Stimulated activated naive CD8-positive, alpha-beta T cell treated with anti-CD3 and anti-CD28 coated beads, Interleukin-15, Interleukin-2, amounts not matched to agents 100 ng/mL and 50 ng/mL, for 24 hours (primary cell): ENCODE results near the gene SDF2L1.
"Not testable (repeated sequence)": the region's sequence is repeated elsewhere in the genome, so short reads cannot be mapped to it uniquely, and the experiment has no call there.

ENCODE experiments used
- H3K27ac Mint-ChIP-seq: one replicate; pipeline ENCODE4 v1.8.0; 2021; ENCODE audit warnings: mild to moderate bottlenecking, mixed read lengths
- H3K27me3 Mint-ChIP-seq: one replicate; pipeline ENCODE4 v1.8.0; 2021; ENCODE audit warnings: mixed read lengths
- H3K36me3 Mint-ChIP-seq: one replicate; pipeline ENCODE4 v1.8.0; 2021; ENCODE audit warnings: low read depth, mixed read lengths
- H3K4me1 Mint-ChIP-seq: one replicate; pipeline ENCODE4 v1.8.0; 2021; ENCODE audit warnings: low read depth, mixed read lengths
- H3K4me3 Mint-ChIP-seq: one replicate; pipeline ENCODE4 v1.8.0; 2021; ENCODE audit warnings: mild to moderate bottlenecking, mixed read lengths
- H3K9me3 Mint-ChIP-seq: one replicate; pipeline ENCODE4 v1.8.0; 2021; ENCODE audit warnings: mixed read lengths

SDF2L1 gene

GRCh38 chr22:21611210-21611977 is 30.7 kb upstream of the SDF2L1 start:
- Mint-ChIP-seq H3K27ac (peak overlapping the region; percentile 75), H3K4me3 (no peak overlapping the region), H3K9me3 (no peaks in the 10 kb centered on the region), H3K4me1 (peaks cover 31% of the 10 kb centered on the region), H3K36me3 (peaks cover 47% of the 10 kb centered on the region), H3K27me3 (no peaks in the 10 kb centered on the region)

DNA sequence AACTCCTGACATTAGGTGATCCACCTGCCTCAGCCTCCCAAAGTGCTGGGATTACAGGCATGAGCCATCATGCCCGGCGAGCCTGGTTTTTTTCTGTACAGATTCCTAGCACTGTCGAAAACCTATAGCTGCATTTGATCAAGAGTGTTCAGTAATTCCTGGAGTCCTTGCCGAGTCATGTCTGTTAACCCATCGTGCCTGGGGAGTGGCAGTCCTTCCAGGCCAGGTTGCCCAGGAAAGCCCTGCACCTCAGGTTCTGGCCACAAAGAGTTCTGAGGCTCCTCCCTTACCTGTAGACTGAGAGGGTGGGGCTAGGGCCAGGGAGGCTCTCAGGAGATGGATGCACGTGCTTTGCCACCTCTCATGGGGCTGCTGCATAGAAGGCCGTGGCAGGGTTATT is 29.2 kb upstream of the SDF2L1 start:
- no peak overlapping the region for H3K4me3 Mint-ChIP-seq
- H3K36me3 Mint-ChIP-seq, result peaks cover 46% of the 10 kb centered on the region
- H3K27ac Mint-ChIP-seq, result no peak overlapping the region
- no peaks in the 10 kb centered on the region for H3K9me3 Mint-ChIP-seq
- H3K27me3 Mint-ChIP-seq, result no peaks in the 10 kb centered on the region
- H3K4me1 Mint-ChIP-seq, result peaks cover 19% of the 10 kb centered on the region

DNA sequence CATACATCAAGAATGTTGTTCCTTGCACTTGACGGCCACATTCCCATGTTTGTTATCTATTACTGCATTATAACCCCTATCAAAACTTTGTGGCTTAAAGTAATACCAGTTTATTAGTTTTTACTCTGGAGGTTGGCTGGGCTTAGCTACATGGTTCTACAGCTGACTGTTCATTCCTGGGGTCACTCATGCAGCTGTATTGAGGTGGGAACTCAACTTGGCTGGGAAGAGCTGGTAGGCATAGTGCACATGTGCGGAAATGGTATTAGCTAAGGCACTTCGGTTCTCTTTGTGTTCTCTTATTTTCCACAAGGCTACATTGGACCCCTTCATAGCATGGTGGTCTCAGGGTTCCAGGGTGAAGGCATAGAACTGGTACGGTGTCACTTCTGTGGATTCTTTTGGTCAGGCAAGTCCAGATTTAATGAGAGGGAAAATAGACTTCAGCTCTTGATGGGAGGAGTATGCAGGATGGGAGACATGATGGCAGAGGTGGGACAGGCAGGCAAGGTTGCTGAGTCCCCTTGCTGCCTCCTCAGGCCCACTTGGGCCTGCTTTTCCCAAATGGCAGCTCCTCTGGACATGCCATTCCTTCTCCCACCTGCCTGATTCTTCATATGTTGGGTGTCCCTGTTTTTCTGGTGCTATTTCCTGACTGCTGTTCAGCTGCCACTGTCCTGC is 28.4 kb upstream of the SDF2L1 start:
- Mint-ChIP-seq H3K9me3 (no peaks in the 10 kb centered on the region), H3K27me3 (no peaks in the 10 kb centered on the region), H3K36me3 (peaks cover 45% of the 10 kb centered on the region), H3K4me3 (no peak overlapping the region), H3K27ac (no peak overlapping the region), H3K4me1 (peaks cover 19% of the 10 kb centered on the region)

- Mint-ChIP-seq H3K4me1 (peaks cover 19% of the 10 kb centered on the region), H3K27ac (no peak overlapping the region), H3K4me3 (no peak overlapping the region), H3K36me3 (peaks cover 43% of the 10 kb centered on the region), H3K9me3 (no peaks in the 10 kb centered on the region), H3K27me3 (no peaks in the 10 kb centered on the region)
These were observed 26.4 kb upstream of the SDF2L1 start for GRCh38 chr22:21615731-21616130.

- Mint-ChIP-seq H3K36me3 (peaks cover 41% of the 10 kb centered on the region), H3K4me1 (peaks cover 16% of the 10 kb centered on the region)
- H3K4me3 Mint-ChIP-seq, H3K9me3 Mint-ChIP-seq, H3K27ac Mint-ChIP-seq, H3K27me3 Mint-ChIP-seq: not testable (repeated sequence)
These were observed 24.8 kb upstream of the SDF2L1 start for GRCh38 chr22:21617337-21617736.

DNA sequence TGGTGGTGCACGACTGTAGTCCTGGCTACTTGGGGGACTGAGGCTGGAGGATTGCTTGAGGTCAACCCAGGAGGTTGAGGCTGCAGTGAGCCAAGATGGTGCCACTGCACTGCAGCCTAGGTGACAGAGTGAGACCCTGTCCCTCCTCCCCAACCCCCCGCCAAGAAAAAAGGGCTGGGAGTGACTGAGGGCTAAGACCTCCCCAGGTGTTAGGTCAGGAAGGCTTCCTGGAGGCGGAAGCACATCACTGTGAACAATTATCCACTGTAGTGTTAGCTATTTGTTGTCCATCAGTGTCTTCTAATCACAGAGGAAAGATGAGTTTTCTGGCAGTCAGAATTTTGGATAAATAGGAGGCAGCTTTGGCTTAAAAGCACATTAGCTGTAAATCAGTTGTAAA is 21.1 kb upstream of the SDF2L1 start:
- Mint-ChIP-seq H3K4me1 (peaks cover 12% of the 10 kb centered on the region), H3K27ac (no peak overlapping the region), H3K9me3 (no peaks in the 10 kb centered on the region), H3K4me3 (no peak overlapping the region), H3K27me3 (no peaks in the 10 kb centered on the region), H3K36me3 (peaks cover 18% of the 10 kb centered on the region)

GRCh38 chr22:21622011-21622918 is 19.8 kb upstream of the SDF2L1 start:
- Mint-ChIP-seq H3K27me3 (no peaks in the 10 kb centered on the region), H3K27ac (no peak overlapping the region), H3K4me3 (no peak overlapping the region), H3K36me3 (peaks cover 25% of the 10 kb centered on the region), H3K9me3 (no peaks in the 10 kb centered on the region), H3K4me1 (peaks cover 22% of the 10 kb centered on the region)

- peak overlapping the region; percentile 38 for H3K27ac Mint-ChIP-seq
- H3K27me3 Mint-ChIP-seq, result no peaks in the 10 kb centered on the region
- H3K4me1 Mint-ChIP-seq, result peaks cover 30% of the 10 kb centered on the region
- H3K4me3 Mint-ChIP-seq, result no peak overlapping the region
- H3K36me3 Mint-ChIP-seq, result peaks cover 28% of the 10 kb centered on the region
- no peaks in the 10 kb centered on the region for H3K9me3 Mint-ChIP-seq
These were observed 19.0 kb upstream of the SDF2L1 start for GRCh38 chr22:21622919-21623647.

GRCh38 chr22:21623648-21623970 is 18.5 kb upstream of the SDF2L1 start:
- Mint-ChIP-seq H3K9me3 (no peaks in the 10 kb centered on the region), H3K36me3 (peaks cover 33% of the 10 kb centered on the region), H3K4me1 (peaks cover 34% of the 10 kb centered on the region), H3K27ac (no peak overlapping the region), H3K27me3 (no peaks in the 10 kb centered on the region), H3K4me3 (no peak overlapping the region)

DNA sequence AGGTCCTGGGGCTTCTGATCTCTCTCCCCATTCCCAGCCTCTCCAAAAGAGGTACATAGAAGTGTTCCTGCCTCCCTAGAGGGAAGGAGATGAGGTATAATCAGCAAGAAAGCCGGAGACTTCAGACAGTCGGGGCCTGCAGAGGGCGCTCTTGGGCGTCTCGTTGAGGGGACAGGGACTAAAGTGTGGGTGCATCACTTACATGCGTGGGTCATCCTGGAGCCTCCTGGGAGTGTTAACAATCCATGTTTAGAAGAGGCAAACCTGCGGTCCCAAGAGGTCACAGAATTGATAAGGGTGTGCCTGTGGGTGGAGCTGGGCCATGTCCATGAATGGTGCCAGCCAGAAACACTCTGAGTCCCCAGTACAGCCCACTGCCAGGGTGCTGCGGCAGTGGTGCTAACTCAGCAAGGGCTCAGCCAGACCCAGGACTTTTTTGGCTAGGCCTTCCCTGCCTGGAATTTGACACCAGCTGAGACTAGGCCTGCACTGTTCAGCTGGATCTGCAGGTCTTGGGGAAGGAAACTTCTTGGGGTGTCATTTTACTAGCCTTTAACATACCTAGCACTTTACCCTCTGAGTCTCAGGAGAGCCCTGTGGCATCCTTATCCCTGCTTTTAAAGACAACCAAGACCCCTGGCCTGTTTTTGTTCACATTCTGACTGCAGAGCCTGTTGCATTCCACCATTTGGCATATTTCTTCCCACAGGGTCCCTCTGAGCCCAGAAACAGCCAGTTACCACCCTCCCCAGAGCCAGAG is 17.8 kb upstream of the SDF2L1 start:
- peaks cover 34% of the 10 kb centered on the region for H3K4me1 Mint-ChIP-seq
- H3K9me3 Mint-ChIP-seq, result no peaks in the 10 kb centered on the region
- peaks cover 33% of the 10 kb centered on the region for H3K36me3 Mint-ChIP-seq
- no peaks in the 10 kb centered on the region for H3K27me3 Mint-ChIP-seq
- H3K27ac Mint-ChIP-seq, result peak overlapping the region; percentile 70
- no peak overlapping the region for H3K4me3 Mint-ChIP-seq

DNA sequence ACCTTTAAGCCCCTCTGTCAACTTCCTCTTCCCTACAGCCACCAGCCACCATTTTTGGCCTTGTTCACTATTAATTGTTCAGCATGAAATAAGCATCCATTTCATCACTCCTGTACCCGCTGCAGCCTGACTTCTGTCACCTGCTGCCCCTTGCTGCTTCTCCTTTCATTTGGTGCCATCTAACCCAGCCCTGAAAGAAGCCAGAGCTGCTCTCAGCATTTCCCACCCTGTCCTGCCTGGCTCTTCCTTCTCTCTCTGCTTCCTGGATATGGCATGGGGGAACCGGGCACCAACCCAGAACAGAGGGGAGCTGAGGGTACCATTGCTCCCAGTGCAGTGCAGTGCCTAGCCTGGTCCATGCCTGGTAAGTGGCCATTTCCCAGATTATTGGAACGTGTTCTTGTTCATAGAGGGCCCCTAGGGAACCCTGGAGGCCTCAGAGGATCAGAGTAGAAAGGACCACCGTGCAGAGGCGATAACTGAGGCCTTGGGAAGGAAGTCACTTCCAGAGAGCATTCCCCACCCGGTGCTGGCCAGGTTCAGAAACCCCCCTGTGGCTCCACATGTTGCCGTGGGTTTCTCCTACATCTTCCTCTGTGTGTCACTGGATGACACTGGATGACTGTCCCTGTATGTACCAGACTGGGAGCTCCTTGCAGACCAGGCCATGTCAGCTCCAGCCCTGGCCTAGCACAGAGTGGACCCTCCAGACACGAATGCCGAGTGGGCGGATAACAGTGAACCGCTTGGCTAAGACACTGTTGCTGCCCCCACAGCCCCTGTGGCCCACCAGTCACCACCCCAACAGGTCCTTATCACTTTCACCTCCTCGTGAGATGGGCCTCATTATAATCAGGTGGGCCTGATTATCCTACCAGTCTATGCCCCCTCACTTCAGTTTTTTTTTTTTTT is 17.0 kb upstream of the SDF2L1 start:
- peak overlapping the region; percentile 70 for H3K27ac Mint-ChIP-seq
- H3K9me3 Mint-ChIP-seq, result no peaks in the 10 kb centered on the region
- H3K4me3 Mint-ChIP-seq, result peak overlapping the region; percentile 23
- peaks cover 31% of the 10 kb centered on the region for H3K36me3 Mint-ChIP-seq
- H3K4me1 Mint-ChIP-seq, result peaks cover 34% of the 10 kb centered on the region
- no peaks in the 10 kb centered on the region for H3K27me3 Mint-ChIP-seq

- Mint-ChIP-seq H3K27me3 (no peaks in the 10 kb centered on the region), H3K27ac (peak overlapping the region; percentile 78), H3K9me3 (no peaks in the 10 kb centered on the region), H3K36me3 (peaks cover 28% of the 10 kb centered on the region), H3K4me1 (peaks cover 44% of the 10 kb centered on the region), H3K4me3 (peak overlapping the region; percentile 27)
These were observed 15.9 kb upstream of the SDF2L1 start for GRCh38 chr22:21626073-21626734.
